Left forelimb (tissue), 1 donor: ENCODE data around the gene USP1.

Source experiments
- DNase-seq: peaks from one replicate; pipeline ENCODE4 v3.0.0-alpha.2; 2018; ENCODE audit warnings: low spot score

USP1 gene

DNA sequence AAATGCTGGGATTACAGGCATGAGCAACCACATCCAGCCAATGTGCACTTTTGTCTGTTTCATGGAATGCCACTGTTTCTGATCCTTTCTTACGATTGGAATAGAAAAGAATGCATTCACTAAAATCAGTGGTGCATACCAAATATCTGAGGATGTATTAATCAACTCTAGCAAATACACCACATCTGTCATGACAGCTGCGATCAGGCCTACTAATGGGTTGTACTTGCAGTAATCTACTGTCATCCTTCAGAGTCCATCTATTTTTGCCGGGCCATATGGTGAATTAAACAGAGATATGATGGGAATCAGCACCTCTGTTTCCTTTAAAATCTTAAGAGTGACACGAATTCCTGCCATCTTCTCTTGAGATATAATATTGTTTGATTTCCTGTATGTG, 8.5 kb upstream of the USP1 start:
- no peak for DNase-seq

DNA sequence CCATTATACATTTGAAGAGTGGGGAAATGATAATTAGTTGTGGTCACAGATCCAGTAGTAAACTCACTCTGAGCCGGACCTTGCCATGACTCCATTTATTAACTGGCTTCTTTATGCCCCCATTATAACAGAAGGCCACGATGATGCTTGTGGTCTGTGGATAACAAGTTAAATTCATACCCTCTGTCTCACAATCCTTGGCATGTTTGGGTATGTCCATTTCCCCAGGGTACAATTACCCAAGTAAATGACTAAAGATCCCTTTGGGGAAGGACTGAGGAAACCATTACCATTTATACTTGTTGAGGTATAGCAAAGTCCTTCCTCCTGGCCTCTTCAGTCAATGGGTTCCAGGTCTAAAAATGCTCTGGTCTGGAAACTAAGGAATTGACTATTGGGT, 7.3 kb upstream of the USP1 start:
- DNase-seq: no peak

GRCh38 chr1:62433861-62434617, 2.8 kb upstream of the USP1 start:
- no peak for DNase-seq

DNA sequence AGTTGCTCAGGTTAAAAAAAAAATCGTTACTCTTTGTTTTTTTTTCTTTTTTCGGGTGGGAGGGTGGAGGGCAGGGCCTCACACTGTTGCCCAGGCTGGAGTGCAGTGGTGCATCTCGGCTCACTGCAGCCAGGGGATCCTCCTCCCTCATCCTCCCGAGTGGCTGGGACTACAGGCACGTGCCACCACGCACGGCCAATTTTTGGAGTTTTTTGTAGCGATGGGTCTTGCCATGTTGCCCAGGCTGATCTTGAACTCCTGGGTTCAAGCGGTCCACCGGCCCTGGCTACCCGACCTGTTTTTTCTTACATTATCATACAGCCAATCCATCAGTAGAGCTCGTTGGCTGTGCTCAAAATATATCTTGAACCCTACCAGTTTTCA, 2.2 kb upstream of the USP1 start:
- DNase-seq: no peak

DNA sequence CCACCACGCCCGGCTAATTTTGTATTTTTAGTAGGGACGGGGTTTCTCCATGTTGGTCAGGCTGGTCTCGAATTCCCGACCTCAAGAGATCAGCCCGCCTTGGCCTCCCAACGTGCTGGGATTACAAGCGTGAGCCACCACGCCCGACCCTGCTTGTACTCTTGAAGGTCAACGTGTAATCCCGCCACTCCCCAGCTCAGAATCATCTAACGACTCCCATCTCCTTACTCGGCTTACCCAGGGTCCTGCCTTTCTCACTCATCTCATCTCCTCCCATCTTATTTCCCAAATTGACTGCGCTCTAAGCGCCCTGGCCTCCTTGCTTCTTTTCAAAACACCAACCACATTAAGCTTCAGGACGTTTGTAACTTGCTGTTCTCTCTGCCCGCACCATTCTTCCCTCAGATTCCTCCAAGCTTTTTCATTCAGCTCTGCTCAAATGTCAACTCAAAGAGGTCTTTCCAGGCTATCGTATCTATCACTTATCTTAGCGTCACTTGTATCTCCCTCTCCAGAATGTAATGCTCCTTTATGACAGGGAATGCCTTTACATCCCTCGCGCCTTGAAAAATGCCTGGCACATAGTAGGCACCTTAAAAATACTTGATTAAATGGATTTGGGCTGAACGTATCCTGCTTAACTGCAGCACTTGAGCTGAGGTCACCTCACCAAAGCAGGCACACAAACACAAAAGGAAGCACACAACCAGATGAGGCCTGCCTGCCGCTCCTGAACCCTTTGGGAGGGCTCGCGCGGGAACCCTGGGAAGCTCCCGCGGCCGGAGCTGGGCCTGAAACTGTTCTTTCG, 1.4 kb upstream of the USP1 start:
- no peak for DNase-seq

- DNase-seq: peak; percentile 98
These were observed 797 bp upstream of the USP1 start for GRCh38 chr1:62436039-62436465.

DNA sequence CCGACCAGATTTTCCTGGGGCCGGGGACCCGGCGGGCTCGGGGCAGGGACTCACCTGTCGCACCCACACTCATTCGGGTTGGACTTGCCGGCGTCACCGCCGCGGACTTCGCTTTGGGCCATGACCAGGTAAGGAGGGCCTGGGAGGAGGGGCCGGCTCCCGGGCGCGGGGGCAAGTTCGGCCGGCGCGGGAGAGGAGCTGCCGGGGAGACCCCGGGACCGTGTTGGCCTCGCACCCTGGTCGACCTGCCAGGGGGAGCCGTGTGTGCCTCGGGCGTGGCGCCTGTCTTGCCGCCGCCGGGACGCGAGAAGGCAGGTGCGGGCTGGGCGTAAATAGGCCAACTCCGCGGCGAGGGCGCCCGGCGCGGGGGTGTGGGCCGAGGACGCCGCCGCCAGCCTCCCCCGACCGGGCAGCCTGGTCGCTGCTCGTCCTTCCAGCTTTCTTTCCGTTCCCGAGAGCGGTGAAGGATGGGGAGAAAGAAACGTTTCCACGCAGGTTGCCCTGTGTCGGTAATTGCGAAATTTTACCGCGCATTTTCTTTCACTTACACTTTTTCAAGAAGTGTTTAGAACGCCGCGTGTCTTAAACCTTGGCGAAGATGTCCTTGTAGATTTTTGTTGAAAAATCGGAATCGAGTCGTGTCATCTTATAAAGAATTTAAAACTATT, 558 bp downstream of the USP1 start:
- DNase-seq: no peak

- DNase-seq: no peak
These were observed 1.3 kb downstream of the USP1 start for GRCh38 chr1:62438163-62438562.

- no peak for DNase-seq
These were observed 3.0 kb downstream of the USP1 start for GRCh38 chr1:62439652-62440371.

DNA sequence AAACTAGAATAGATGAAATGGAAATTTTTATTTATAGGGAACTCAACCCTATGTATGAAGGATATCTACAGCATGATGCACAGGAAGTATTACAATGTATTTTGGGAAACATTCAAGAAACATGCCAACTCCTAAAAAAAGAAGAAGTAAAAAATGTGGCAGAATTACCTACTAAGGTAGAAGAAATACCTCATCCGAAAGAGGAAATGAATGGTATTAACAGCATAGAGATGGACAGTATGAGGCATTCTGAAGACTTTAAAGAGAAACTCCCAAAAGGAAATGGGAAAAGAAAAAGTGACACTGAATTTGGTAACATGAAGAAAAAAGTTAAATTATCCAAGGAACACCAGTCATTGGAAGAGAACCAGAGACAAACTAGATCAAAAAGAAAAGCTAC, 7.9 kb downstream of the USP1 start:
- DNase-seq: no peak

DNA sequence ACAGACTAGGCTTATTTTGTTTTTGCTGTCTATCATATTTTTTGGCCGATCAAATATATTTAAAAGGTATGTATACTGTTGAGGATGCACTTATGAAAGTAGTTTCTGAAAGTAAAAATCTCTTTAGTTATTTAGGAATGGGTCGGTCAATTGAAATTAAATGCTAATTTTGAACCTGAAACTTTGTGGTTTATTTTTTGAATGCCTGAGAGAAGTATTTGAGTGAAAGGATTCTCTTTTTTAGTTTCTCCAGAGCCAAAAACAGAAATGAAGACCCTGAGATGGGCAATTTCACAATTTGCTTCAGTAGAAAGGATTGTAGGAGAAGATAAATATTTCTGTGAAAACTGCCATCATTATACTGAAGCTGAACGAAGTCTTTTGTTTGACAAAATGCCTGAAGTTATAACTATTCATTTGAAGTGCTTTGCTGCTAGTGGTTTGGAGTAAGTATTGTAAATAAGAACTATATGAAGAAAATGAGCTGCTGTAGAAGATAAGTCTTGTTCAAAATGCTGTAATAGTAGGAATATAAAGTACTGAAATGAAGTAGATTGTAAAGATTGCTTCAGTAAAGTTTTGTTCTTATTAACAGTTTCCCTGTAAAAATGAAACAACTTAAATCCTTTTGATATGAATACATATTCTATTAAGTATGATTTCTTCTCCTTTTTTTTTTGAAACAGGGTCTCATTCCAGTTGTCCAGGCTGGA, 11.5 kb downstream of the USP1 start:
- DNase-seq: no peak

DNA sequence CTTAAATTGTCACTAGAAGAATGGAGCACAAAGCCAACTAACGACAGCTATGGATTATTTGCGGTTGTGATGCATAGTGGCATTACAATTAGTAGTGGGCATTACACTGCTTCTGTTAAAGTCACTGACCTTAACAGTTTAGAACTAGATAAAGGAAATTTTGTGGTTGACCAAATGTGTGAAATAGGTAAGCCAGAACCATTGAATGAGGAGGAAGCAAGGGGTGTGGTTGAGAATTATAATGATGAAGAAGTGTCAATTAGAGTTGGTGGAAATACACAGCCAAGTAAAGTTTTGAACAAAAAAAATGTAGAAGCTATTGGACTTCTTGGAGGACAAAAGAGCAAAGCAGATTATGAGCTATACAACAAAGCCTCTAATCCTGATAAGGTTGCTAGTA, 13.5 kb downstream of the USP1 start:
- no peak for DNase-seq

GRCh38 chr1:62452951-62453350, 16.1 kb downstream of the USP1 start:
- no peak for DNase-seq

DNA sequence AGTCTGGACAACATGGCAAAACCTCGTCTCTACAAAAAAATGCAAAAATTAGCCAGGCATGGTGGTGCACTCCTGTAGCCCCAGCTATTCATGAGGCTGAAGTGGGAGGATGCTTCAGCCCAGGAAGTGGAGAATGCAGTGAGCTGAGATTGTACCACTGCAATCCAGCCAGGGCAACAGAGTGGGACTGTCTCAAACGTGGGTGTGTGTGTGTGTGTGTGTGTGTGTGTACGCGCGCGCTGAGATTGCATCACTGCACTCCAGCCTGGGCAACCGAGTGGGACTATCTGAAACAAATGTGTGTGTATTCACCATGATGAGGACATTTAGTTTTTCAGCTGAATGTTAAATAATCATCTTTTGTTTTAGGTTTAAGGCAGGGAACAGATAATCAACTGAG, 21.1 kb downstream of the USP1 start:
- DNase-seq: no peak

DNA sequence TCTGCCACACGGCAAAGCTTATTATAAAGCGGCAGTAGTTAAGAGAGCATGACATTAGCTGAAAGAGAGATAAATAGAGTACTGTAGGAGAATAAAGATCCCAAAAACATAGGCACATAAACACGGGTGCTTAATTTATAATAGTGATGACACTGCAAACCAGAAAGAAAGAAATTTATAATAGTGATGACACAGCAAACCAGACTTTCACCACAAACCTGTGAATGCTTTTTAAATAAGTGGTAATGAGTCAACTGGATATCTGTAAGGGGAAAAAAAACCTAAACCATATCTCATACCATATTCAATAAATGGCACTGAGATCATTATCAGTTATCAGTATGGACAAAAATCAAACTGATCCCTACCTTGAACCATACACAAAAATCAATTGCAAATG, 25.5 kb downstream of the USP1 start:
- no peak for DNase-seq

- DNase-seq: no peak
These were observed 30.2 kb downstream of the USP1 start for GRCh38 chr1:62467092-62467491.

DNA sequence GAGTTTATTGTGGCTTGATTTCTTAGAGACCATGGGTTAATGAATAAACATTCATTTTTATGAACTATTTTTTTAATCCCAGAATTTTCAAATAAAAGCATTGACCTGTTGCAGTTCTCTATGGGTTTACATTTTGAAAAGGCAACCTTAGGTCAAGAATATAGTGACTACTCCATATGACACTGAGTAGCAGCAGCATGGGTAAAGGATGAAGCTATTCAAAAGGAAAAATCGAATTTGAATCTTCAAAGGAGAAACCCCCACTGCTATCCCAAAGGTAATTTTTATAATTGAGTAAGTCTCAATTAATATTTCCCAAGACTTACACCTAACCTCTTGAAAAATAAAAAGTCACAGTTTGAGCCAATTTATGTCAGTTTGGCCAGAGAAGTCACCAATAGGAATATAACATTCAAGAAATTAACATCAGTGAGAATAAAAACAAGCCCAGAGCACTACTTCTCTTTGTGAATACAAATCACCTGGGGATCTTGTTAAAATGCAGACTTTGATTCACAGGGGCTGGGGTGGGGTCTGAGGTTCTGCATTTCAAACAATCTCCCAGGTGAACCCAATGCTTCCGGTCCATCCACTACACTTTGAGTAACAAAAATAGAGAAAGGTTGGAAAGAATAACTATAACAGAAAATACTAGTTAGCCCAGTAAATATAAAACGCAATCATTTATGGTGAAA, 39.8 kb downstream of the USP1 start:
- DNase-seq: no peak

- no peak for DNase-seq
These were observed 44.8 kb downstream of the USP1 start for GRCh38 chr1:62481681-62482080.

DNA sequence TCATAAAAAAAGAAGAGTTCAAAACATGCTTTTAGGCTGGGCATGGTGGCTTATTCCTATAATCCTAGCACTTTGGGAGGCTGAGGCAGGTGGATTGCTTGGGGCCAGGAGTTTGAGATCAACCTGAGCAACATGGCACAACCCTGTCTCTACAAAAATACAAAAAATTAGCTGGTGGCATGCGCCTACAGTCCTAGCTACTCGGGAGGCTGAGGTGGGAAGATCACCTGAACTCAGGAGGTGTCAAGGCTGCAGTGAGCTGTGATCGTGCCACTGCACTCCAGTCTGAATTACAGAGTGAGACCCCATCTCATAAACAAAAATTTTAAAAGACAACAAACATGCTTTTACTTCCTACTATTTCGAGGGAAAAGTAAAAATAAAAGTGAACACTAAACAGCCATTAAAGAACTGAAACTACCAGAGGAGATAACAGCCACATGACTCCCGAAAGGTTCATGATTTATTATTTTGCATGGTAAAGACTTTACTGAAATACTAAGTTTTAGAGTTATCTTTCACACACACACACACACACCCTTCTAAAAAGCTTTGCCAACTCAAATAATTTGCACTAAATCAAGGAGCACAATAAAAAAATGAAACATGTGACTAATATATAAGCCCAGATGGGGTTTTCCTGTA, 48.1 kb downstream of the USP1 start:
- no peak for DNase-seq

DNA sequence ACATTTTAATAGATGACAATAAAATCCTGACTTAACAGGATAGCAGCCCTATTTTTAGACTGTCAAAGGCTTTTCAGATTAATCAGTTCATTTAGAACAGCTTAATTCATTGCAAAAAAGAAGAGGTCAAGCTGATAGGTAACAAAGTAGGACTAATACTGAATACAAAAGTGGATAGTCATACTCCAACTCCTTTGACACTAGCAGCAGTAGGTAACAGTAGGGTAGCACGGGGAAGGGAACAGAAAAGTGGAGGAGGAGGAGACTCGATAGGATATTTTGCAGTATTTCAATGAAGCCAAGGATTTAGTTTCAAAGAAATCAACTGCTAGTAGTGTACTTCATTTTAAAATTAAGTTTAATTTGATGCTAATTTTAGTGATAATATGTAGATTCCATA, 51.1 kb downstream of the USP1 start:
- DNase-seq: no peak

- DNase-seq: no peak
These were observed 55.7 kb downstream of the USP1 start for GRCh38 chr1:62492521-62492920.
